OCI-M2 (cell line): ENCODE results near the gene LMO1.

Experiments
- DNase-seq: peaks from one replicate; lab custom pipeline; 2025; ENCODE audit not compliant: unreplicated experiment; lab: John Stamatoyannopoulos, UW

The LMO1 gene

DNA sequence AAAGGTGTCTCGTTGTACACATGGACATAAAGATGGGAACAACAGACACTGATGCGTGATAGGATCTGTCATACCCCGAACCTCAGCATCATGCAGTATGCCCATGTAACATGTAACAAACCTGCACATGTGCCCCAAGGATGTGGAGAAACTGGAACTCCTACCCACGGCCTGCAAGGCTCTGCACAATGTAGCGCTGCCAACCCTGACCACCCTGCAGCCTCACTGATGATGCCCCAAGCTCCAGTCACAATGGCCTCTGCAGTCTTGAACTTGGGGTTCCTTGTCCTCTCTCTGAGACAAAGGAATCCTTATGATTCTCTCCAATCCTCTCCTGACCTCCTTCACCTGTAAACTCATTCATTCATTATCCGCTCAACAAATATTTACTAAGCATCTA, 14.2 kb downstream of the LMO1 start:
- DNase-seq = no peak

DNA sequence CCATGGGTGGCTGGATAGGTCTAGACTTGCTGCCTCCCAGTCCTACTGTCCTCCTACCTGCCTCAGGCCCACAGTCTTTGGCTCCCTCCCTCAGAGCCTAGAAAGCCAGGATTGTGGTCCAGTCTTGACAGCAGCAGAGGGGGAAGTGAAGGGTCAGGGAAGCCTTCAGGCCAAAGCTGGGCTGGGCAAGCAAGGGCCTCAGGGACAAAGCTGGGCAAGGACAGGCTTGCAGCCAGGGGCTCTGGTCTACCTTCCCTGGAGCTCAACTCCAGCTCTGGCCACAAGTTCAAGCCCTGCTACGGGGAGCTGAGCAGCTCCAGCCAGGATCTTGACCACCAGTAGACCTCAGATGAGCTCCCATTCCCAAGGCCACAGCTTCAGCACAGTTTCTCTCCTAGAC, 14.9 kb downstream of the LMO1 start:
- DNase-seq = no peak

DNA sequence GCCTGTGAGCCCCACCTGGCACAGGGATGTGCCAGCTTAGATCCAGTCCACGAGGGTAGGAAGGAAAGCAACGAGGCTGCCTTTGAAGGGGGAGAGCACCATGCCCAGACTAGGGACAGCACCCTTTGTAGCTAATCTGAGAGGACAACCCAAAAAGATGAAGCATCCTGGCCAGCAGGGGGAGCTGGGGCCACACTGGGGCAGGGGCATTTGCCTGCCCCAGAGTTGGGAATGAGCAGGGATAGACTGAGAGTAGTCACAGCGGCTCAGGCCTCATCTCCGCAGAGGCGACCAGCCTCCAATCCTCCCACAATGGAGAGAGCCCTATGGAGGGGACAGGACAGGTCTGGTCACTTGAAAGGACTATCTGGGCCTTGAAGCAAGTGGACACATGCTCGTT, 16.4 kb downstream of the LMO1 start:
- no peak for DNase-seq

DNA sequence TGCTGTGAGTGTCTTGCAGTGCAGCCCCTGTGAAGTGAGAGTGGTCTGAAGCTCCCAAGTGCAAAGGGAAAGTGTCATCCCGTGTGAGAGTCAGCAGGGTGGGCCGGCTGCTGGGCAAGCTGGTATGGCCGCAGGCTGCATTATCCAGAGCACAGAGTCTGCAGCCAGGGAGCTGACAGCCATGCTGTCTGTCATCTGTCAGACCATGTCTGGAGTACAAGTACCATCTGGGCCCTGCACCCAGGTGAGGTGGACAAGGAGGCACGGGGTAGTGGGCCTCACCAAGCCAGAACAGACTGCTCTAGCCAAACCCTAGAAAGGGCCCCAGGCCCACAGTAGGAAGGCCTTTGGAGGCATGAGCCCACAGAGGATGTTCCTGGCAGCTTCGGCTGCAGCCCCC, 20.2 kb downstream of the LMO1 start:
- no peak for DNase-seq

DNA sequence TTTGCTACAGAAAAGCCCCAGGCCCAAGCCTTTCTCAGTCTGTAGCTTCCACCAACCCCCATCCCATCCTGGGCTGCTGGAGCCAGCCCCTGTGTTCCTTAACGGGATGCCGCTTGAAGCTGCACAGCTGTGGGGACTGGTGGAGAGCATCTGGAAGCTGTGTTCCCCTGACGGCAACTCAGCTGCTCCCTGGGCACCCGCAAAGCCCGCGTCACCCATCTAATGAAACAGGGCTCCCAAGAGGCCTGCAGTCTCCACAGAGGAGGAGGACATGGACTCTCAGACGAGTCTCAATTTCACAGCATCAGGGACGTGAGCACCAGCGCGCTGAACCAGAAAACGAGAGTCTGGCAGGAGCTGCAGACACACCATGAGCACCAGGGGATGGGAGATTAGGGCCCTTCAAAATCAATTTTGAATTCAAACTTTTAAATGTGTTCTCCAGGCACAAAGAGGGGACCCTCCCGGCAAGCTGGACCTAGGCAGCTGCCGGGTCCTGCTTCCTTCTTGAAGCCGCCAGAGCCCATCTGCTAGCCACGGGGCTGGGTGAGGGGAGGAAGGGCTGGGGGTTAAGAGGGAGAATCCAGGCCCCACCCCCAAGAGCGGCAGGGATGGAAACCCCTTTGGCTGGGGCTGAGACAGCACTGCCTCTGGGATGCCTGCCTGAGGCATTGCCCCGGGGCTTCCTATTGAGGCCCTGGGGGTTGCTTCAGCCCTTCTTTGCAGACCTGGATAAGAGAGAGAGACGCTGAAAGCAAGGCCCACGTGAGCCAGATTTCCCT, 21.0 kb downstream of the LMO1 start:
- DNase-seq = no peak

DNA sequence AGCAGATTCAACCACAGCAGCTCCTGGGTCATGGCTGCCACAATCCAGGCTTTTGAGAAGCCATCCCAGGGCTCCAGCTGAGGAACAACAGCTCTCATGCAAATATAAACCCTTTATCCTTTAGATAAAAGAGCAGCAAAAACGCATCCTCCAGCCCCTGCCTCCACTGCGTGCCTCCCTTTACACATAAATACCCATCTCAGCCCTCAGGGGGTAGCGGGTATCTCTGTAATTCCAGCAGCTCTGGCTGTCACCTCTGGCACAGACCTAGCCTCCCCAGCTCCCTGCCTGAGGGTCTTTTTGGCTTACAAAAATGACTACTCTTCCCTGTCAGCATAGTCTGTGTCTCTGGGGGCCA, 21.6 kb downstream of the LMO1 start:
- no peak for DNase-seq

DNA sequence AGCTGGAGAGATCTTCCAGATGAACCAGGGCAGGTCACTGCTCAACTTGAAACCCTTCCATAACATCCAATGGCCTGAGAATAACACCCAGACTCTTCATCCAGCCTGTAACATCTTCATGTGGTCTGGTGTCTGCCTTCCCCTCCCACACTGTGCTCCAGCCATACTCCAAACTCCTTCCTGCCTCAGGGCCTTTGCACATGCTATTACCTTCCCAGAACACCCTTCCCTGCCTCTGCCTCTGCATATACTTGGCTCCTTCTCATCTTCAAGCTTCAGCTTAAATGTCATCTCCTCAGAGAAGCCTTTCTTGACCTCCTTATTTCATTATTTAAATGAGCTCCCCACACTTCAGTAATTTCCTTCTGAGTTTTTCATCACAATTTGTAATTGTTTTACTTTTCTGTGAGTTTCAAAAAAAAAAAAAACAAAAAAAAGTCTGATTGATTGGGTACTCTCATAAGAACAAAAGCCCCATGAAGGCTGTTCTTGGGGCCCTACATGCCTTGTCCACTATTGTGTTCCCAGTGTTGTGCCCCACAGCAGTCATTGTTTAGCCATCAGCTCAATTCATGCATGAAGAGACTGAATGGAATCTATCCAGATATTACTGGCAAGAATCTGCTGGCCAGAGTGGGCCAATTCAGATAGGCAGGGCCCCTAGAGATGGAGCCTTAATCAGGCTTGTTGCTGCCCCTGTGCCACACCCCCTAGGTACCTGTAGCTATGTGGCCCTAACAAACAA, 22.1 kb downstream of the LMO1 start:
- no peak for DNase-seq

DNA sequence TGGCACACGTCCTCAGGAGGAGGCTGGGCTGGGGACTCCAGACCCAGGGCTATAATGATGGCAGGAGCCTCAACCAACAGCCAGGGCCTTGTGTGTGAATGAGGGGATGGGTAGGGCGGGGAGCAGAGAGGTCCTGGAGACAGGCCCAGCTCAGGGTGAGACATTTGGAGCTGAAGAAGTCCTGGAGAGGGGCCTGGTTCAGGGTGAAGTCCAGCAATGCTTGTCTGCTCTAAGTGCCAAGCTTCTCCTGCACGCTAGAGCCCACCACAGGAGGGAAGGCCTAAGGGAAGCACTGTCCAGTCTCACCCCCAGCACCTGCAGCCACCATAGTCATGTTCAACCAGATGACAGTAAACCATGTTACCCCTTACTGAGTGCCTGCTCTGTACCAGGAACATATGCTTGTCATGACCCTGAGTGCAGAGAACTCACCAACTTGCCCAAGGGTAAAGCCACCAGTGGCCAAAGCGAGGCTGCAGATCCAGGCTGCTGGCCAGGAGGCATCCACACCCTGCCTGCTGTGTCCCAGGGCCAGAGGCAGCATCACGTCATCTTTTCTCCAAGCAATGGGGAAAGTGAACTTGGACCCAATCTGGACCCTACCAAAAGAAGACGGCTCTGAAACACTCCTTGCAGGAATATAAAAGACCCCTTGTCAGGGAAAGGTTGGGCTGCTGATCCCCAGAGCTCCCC, 24.0 kb downstream of the LMO1 start:
- DNase-seq = no peak

DNA sequence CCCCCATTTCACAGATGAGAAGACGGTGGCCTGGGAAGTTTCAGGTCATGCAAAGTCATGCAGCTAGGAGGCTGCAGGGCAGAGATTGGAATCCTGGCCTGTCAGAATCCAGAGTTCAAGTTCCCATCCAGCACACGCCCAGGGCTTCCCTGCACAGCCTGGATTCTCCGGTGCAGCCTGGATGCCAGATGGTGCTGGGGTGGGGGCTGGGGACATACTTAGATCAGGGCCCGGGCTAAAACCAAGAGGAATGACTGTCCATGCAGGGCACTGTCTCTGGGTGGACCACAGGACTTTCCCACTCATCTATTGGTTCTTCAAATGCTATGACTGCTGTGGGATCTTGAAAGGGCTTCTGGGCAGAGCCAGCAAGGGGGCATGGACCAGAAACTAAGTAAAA, 24.6 kb downstream of the LMO1 start:
- no peak for DNase-seq

DNA sequence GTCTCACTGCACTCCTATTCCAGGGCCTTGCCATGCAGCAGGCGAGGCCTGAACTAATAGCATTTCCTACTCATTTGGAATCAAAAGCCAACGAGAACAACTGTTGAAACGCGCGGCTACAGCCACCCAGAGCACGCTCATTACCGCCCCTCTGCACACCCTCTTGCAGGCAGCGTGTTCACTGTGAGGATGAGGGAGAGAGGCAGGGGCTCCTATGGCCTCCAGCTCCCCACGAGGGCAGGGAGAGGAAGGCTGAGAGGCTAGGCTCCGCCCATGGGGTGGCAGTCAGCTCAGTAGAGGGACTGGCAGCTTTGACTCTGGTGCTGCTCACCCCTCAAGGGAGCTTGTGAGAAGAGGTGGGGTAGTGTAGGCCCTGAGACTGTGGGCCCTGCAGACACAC, 26.2 kb downstream of the LMO1 start:
- no peak for DNase-seq

DNA sequence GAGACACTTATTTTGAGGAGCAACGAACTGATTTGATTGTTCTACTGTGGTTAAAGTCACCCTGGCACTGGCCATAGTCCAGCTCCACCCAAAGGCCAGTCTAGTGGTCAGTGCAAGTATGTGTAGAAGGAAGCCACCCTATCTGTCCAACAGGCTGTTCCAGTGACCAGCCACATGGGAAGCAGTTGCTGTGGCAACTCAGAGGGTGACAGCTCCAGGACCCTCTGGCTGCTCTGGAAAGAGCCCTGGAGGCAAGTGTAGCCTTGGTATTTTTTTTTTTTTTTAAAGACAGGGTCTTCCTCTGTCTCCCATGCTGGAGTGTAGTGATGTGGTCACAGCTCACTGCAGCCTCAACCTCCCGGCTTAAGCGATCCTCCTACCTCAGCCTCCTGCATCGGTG, 27.8 kb downstream of the LMO1 start:
- DNase-seq = no peak

DNA sequence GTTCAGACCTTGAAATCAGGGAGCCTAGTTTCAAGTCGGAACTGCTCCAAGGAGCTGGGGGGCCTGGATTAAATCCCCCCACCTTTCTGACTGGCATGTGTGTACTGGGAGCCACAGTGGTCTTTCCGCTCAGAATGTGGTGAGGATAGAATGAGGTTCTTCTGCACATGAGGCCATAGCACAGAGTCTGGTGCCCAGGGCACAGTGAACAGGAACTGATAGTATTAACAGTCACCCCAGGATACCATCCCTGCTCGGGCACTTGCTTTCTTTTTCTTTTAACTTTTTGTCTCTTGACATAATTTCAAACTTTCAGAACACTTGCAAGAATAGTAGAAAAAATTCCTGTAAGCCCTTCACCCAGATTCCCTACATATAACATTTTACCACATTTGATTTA, 28.8 kb downstream of the LMO1 start:
- DNase-seq = no peak

DNA sequence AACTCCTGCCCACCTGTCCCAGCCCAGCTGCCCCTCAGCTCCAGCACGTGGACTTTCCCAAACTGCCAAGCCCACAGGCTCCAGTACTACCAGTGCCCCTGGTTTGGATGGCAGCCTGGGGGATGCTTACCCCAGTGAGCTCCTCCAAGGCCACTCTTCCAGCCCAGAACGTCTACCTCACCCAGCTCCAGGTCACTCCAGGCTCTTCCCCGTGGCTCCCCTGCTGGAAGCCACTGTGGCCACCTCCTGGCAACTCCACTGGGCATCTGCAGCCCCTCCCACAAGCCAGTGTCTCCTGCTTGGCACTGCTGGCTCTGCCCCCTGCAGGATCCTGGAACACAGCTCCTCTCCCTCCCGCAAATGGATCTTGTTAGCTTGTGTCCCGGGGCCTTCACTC, 29.3 kb downstream of the LMO1 start:
- no peak for DNase-seq

DNA sequence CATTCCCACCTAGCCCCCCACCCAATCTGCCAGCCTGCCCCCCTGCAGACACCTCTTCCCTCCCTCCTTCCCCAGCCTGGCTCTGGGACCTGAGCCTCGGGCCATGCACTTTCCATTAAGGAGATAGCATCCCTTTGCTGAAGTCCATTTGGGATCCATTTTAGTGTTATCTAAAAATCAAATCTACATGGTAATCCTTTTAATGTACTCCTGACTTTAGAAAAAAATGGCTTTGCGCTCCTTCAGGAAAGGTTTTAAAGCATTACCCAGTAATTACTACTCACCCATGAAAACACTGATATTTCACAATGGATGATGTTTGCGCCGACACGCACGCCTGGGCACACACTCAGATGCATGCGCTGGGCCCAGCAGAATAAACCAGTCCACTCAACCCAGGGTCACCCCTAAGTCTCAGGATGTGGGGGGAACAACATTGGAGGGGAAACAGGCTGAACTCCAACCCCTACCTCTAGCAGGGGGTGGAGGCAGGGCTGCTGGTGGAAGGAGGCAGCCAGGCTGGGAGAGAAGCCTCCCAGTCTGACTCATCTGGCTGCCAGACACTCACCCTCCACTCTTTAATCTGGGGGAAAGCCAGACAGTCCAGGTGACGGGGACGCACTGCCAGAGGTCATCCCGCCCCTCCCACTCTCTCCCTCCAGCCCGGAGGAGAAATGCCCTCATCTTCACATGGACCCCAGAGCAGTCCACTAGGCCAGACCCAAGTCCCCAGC, 29.8 kb downstream of the LMO1 start:
- no peak for DNase-seq

DNA sequence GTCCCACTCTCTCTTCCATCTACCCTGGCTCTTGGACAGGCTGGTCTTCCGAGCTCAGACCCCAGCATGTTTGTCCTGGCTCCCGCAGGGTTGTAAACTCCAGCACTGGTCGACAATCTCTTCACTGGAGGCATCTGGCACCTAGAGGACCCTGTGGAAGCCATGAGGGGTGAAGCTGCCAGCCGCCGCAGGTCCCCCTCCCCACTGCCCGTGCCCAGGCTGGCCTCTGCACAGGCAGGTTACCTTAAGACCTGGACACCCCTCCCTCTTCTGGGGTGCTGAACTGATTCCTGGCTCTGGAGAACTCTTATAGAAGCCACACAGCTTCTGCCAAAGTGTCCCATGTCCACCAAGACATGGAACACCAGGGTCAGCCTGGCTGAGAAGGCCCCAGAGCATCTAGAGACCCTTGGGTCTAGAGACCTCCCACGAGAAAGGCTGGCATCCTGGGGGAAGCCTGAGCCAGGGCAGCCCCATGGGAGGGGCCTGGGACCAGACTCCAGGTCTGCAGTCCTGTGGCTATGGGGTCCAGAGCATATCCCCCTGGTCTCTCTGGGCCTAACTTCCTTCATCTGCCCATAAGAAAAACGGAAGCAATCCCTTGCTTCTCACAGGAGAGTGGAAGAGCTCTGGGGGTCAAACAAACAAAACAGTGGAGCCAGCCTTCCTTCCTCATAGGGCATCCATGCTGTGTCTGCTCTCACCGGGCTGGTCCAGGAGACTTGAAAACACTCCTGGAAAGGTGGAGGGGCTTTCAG, 30.6 kb downstream of the LMO1 start:
- no peak for DNase-seq

DNA sequence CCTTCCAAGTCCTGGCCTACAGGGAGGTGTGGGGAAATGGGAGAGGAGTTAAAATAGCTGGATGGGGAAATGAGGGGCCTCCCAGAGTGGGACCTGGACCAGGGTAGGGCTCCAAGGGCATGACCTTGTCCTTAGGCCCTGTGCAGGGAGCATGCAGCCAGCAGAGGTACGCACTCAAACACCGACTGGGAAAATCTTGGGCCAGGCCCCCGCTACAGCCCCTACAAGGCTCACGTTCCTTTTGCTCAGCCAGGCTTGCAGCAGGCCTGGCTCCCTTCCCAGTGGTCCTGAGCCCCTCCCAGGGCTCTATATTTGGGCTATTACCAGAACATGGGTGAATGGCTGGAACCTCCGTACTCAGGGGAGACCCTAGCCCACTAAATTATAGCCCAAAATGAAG, 31.3 kb downstream of the LMO1 start:
- no peak for DNase-seq

DNA sequence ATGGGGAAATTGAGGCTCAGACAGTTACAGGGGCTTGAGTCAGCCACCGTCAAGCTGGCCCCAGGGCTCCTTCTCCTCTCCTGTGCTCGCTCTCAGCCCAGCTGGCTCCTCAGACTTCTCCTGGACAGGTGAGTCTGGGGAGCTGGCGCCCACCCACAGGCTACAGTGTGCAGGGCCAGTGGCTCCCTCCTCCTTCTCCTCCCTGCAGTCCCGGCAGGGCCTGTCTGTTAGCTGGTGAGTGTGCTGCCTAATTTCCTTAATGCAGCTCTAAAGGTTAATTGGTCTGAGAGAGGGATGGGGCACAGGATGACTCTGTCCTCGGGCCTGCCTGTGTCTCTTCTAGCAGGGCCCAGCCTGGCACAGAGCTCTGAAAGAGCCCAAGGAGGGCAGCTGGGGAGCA, 31.7 kb downstream of the LMO1 start:
- DNase-seq = no peak

DNA sequence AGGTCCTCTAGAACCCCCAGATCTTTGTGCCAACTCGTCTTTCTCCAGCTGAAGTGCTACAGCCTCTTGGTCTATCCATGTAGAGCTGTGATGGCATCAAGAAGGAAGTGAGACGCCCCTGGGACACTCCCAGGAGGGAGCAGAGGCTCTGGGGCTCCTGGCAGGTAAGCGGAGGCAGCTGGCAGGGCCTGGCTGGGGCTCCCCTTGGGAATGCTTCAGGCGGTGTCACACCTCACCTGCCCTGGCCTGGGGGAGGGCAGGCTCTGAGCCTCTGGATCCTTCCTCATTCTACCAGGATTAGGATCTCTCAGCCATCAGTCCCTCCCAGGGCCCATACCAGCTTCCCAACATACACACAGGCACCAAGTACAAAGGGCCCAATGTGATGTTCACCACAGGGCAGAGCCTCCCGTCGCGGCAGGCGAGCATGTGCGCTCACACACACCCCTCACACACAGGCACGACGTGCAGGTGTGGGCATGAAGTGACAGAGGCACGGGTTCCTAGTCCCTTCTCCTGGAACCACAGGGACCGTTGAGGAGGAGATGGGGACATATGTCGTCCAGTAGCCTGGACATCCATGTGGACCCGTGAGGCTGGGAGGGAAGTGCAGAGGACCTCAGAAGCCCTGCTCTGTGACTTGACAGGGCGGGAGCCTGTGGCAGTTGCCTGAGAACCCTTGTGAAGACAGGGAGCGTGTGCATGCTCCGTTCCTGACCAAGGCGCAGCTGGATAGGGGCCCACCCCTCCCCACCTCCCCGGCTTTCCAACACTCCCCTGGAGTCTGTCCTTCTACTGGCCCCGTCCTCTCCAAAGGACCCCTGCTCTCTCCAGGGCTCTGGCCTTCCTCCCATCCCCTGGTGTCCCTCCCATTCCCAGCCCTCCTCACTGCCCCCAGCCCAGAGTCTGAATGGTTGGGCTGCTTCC, 32.5 kb downstream of the LMO1 start:
- DNase-seq = no peak

DNA sequence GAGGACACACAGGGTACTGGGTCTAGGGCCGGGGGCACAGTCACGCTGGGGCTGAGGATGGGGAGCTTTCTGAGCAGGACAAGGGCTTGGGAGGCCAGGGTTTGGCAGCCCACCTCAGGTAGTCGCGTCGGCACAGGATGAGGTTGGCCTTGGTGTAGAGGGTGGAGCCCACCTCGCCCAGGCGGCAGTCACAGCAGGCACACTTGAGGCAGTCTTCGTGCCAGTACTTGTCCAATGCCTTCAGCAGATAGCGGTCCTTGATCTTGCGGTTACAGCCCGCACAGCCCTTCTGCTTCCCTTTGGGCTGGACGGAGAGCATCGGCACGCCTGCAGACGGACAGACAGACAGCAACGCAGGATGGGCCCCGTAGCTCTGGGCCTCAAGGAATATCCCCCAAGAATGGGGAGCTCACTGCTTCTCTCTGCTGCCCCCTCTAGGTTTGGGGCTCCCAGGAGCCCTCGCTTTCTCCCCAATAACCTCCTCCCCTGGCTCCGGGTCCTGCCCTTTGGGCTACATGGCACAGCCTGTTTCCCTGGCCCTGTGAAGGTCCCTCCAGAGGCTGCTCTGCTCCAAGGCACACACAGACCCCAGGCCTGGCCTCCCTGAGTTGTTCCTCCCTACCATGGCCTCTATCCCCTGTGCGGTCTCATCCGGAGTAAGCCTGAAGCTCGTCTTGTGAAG, 33.4 kb downstream of the LMO1 start:
- no peak for DNase-seq
